Parathyroid adenoma (tissue), 2 donors: ENCODE results near the gene CTSO.
"Not testable (repeated sequence)": the region's sequence is repeated elsewhere in the genome, so short reads cannot be mapped to it uniquely, and the experiment has no call there.

Source experiments
- H2AFZ ChIP-seq: fragments of 300-600 bp; sonication (generic); one replicate; pipeline ENCODE4 v1.7.0; 2017; ENCODE audit warnings: antibody characterized with exemption, mild to moderate bottlenecking
- H3K27ac ChIP-seq: fragments of 300-600 bp; sonication (generic); one replicate; pipeline ENCODE4 v1.7.0; 2017
- H3K27me3 ChIP-seq: fragments of 300-600 bp; sonication (generic); one replicate; pipeline ENCODE4 v1.7.0; 2017; ENCODE audit warnings: low read length; ENCODE audit not compliant: control insufficient read depth, insufficient read depth
- H3K36me3 ChIP-seq: fragments of 300-600 bp; sonication (generic); one replicate; pipeline ENCODE4 v1.7.0; 2017; ENCODE audit warnings: low read length; ENCODE audit not compliant: control insufficient read depth, insufficient read depth
- H3K4me1 ChIP-seq: fragments of 300-600 bp; sonication (generic); one replicate; pipeline ENCODE4 v1.7.0; 2017; ENCODE audit warnings: control low read depth
- H3K4me2 ChIP-seq: fragments of 300-600 bp; sonication (generic); one replicate; pipeline ENCODE4 v1.7.0; 2017; ENCODE audit warnings: low read length
- H3K4me3 ChIP-seq: fragments of 300-600 bp; sonication (generic); one replicate; pipeline ENCODE4 v1.7.0; 2017; ENCODE audit warnings: low read depth, low read length
- H3K79me2 ChIP-seq: fragments of 300-600 bp; sonication (generic); one replicate; pipeline ENCODE4 v1.7.0; 2017; ENCODE audit warnings: control low read depth
- H3K9ac ChIP-seq: fragments of 300-600 bp; sonication (generic); one replicate; pipeline ENCODE4 v1.7.0; 2017; ENCODE audit warnings: mild to moderate bottlenecking
- H3K9me3 ChIP-seq: fragments of 300-600 bp; sonication (generic); one replicate; pipeline ENCODE4 v1.7.0; 2017; ENCODE audit warnings: low read length; ENCODE audit not compliant: control insufficient read depth
- CTCF ChIP-seq: fragments of 300-600 bp; sonication (generic); IDR thresholded peaks from one replicate; pipeline ENCODE4 v1.7.0; 2017; ENCODE audit warnings: antibody characterized with exemption, mild to moderate bottlenecking
- donor health status: primary hyperparathyroidism.

The CTSO gene

DNA sequence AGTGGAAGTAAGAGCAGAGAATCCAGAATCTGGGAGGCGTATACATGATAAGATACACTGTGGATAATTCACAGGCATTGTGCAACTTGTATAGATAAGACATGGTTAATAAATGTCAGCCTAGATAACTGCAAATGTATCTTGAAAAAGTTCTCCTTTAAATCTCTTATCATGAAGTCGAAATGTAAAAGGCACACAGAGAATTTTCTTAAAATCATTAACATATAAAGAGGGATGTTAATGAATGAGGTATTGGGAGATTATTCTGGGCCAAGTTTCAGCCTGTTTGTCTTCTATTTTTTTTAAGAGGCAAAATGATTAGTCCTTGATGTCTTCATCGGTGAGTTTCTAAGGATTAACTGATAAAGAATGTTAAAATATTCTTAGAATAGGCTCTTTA, 49.3 kb downstream of the CTSO start:
- no peaks in the 10 kb centered on the region for H3K27me3 ChIP-seq
- H3K79me2 ChIP-seq: no peaks in the 10 kb centered on the region
- H3K4me3 ChIP-seq: no peak overlapping the region
- H3K27ac ChIP-seq: no peak overlapping the region
- no peaks in the 10 kb centered on the region for H3K9me3 ChIP-seq
- no peak overlapping the region for H3K4me2 ChIP-seq
- no peak for TF ChIP-seq CTCF
- H2AFZ ChIP-seq: no peak overlapping the region
- no peaks in the 10 kb centered on the region for H3K36me3 ChIP-seq
- H3K9ac ChIP-seq: no peak overlapping the region
- no peaks in the 10 kb centered on the region for H3K4me1 ChIP-seq

GRCh38 chr4:155903453-155903852, 50.2 kb downstream of the CTSO start, which contains the start of gene TDO2:
TDO2 (plus strand) TSS chr4:155903696; CDS start chr4:155903759, 63 bp downstream.
- no peak within 1 kb of the TSS for H3K27ac ChIP-seq
- TF ChIP-seq CTCF: no peak

DNA sequence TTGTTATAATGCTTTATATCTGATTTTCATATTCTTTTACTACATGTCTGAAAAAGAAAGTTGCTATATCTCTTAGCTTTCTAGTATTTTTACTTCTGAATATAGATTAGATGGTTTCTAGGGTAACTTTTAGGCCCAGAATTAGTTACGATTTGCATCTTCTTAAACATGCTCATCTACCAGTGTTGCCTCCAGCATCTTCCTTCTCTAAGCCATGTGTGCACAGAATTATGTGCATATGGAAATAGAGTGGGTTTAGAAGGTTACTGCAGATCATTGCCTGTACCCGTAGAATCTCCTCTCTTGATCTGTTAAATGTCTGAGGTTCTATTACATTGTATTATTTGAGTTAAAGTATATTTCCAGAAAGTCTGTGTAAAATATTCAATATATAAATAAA, 52.7 kb downstream of the CTSO start:
- H3K4me3 ChIP-seq: no peak overlapping the region
- H3K4me2 ChIP-seq: no peak overlapping the region
- no peak for TF ChIP-seq CTCF
- H3K4me1 ChIP-seq: no peaks in the 10 kb centered on the region
- no peaks in the 10 kb centered on the region for H3K36me3 ChIP-seq
- H3K27me3 ChIP-seq: no peaks in the 10 kb centered on the region
- H3K27ac ChIP-seq: no peak overlapping the region
- no peak overlapping the region for H3K9ac ChIP-seq
- H3K9me3 ChIP-seq: peaks cover 6% of the 10 kb centered on the region
- H3K79me2 ChIP-seq: no peaks in the 10 kb centered on the region
- H2AFZ ChIP-seq: no peak overlapping the region

More at GRCh38 chr4:155903453-155903852, 50.2 kb downstream of the CTSO start, which contains the start of gene TDO2:
- no peaks in the 10 kb centered on the region for H3K4me1 ChIP-seq
- no peak within 1 kb of the TSS for H3K4me2 ChIP-seq
- H3K9ac ChIP-seq: no peak within 1 kb of the TSS
- H3K27me3 ChIP-seq: no peaks in the 10 kb centered on the region
- H3K9me3 ChIP-seq: no peaks in the 10 kb centered on the region
- H3K79me2 ChIP-seq: no peaks in the 10 kb centered on the region
- no peak within 1 kb of the TSS for H2AFZ ChIP-seq
- H3K36me3 ChIP-seq: no peaks in the 10 kb centered on the region
- no peak within 1 kb of the TSS for H3K4me3 ChIP-seq

DNA sequence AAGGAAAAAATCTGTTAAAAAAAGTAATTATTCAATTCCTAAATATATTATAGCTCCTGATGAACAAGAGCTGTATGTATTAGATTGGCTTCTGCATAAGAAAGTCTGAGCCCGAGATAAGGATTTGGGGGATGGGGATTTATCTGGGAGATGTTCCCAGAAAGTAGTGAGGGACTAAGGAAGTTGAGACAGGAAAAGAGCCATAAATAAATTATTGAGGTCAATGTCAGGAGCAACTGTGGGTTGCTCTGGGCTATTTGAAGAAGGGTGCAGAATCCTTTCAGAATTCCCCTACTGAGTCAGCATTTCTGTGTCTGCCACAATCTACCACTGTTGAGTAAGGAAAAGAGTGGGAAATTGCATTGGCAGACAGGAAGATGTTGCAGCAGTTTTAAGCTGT, 53.3 kb downstream of the CTSO start:
- H2AFZ ChIP-seq: no peak overlapping the region
- H3K27me3 ChIP-seq: no peaks in the 10 kb centered on the region
- H3K4me2 ChIP-seq: no peak overlapping the region
- no peaks in the 10 kb centered on the region for H3K4me1 ChIP-seq
- no peak overlapping the region for H3K9ac ChIP-seq
- no peak overlapping the region for H3K4me3 ChIP-seq
- no peaks in the 10 kb centered on the region for H3K36me3 ChIP-seq
- TF ChIP-seq CTCF: no peak
- H3K9me3 ChIP-seq: peaks cover 6% of the 10 kb centered on the region
- H3K79me2 ChIP-seq: no peaks in the 10 kb centered on the region
- no peak overlapping the region for H3K27ac ChIP-seq

- no peaks in the 10 kb centered on the region for H3K36me3 ChIP-seq
- no peak overlapping the region for H3K4me2 ChIP-seq
- no peak overlapping the region for H2AFZ ChIP-seq
- no peak overlapping the region for H3K9ac ChIP-seq
- H3K4me1 ChIP-seq: no peaks in the 10 kb centered on the region
- H3K27me3 ChIP-seq: no peaks in the 10 kb centered on the region
- no peak overlapping the region for H3K4me3 ChIP-seq
- H3K9me3 ChIP-seq: peaks cover 6% of the 10 kb centered on the region
- no peak for TF ChIP-seq CTCF
- no peaks in the 10 kb centered on the region for H3K79me2 ChIP-seq
- no peak overlapping the region for H3K27ac ChIP-seq
Observed at GRCh38 chr4:155899891-155900290, 53.8 kb downstream of the CTSO start.

- H3K4me1 ChIP-seq, H3K36me3 ChIP-seq, H3K9me3 ChIP-seq, H3K27ac ChIP-seq, H3K9ac ChIP-seq, H2AFZ ChIP-seq, H3K79me2 ChIP-seq, H3K4me3 ChIP-seq, H3K4me2 ChIP-seq, H3K27me3 ChIP-seq: not testable (repeated sequence)
Observed at GRCh38 chr4:155898371-155898770, 55.3 kb downstream of the CTSO start.
